Endothelial cell of umbilical vein (primary cell): Measurements from ENCODE around the gene EXT2. TPM values are rescaled to one million over a fixed set of nuclear protein-coding genes. Genes with fewer than 3 reads are reported as not detected.
A peak's percentile ranks its signal among the peaks of the same experiment; 100 is the strongest.

Source experiments
- Bru-seq: library from RNA; stranded (reverse); fragments of 400-500 nt; gene quantifications from one replicate; lab custom pipeline; 2021; lab: Mats Ljungman, UMichigan
- BruChase-seq, 2 experiments: library from RNA; stranded (reverse); fragments of 400-500 nt; gene quantifications; one replicate each; lab custom pipeline; 2021; lab: Mats Ljungman, UMichigan
- BruUV-seq: library from RNA; stranded (reverse); fragments of 400-500 nt; replicated peaks from 2 replicates; lab custom pipeline; 2021; lab: Mats Ljungman, UMichigan
- CTCF ChIA-PET: fragments of 300-600, 350-600 bp; sonication (Branson Sonifier 250); formaldehyde crosslinking; loops from one replicate; lab custom pipeline; 2021; ENCODE audit warnings: antibody characterized with exemption, inconsistent platforms; lab: Charles Lee
- POLR2A ChIA-PET: fragments of 300-600, 350-600 bp; sonication (Branson Sonifier 250); formaldehyde crosslinking; loops from one replicate; lab custom pipeline; 2021; ENCODE audit warnings: antibody characterized with exemption, inconsistent platforms; lab: Charles Lee
- DNase-seq: peaks from one replicate; pipeline ENCODE4 v3.0.0-alpha.2; 2011; ENCODE audit warnings: low read depth, low spot score
- FAIRE-seq: peaks from 2 replicates; lab custom pipeline; 2011; peaks lifted over from hg19 to GRCh38; lab: Jason Lieb, UNC
- H2AFZ ChIP-seq: 2 replicates; pipeline ENCODE4 v1.6.0; 2012; ENCODE audit warnings: low read depth, low read length, control low read depth, inconsistent platforms
- H3K27ac ChIP-seq: 2 replicates; pipeline ENCODE4 v1.5.1; 2011; ENCODE audit warnings: low read depth, mild to moderate bottlenecking, control low read depth, low read length, moderate library complexity; ENCODE audit not compliant: insufficient read depth
- H3K27me3 ChIP-seq, 2 experiments: 2 replicates each; pipeline versions ENCODE4 v1.6.0 to v1.6.1; 2011; ENCODE audit warnings: low read length in 2 of 2, mixed read lengths in 1 of 2; ENCODE audit not compliant: control insufficient read depth in 2 of 2, insufficient read depth in 2 of 2
- H3K36me3 ChIP-seq, 2 experiments: 2 replicates in 1 of 2; 3 replicates in 1 of 2; pipeline ENCODE4 v1.5.1; 2011; ENCODE audit warnings: low read length in 2 of 2, mild to moderate bottlenecking in 1 of 2, moderate library complexity in 1 of 2; ENCODE audit not compliant: control insufficient read depth in 2 of 2, insufficient read depth in 2 of 2; ENCODE audit errors: extremely low read depth in 1 of 2
- H3K4me1 ChIP-seq: 3 replicates; pipeline ENCODE4 v1.5.1; 2011; ENCODE audit warnings: mild to moderate bottlenecking, low read length; ENCODE audit not compliant: control insufficient read depth, insufficient read depth; ENCODE audit errors: extremely low read depth
- H3K4me2 ChIP-seq: 2 replicates; pipeline ENCODE4 v1.6.1; 2011; ENCODE audit warnings: low read length, control low read depth, mixed read lengths; ENCODE audit not compliant: insufficient read depth
- H3K4me3 ChIP-seq, 3 experiments: fragments of 200-600 bp in 1 of 3; sonication (generic), shearing (Covaris generic) in 1 of 3; replicated peaks in 1 of 3; 2 replicates each; pipeline ENCODE4 v1.5.1; 2011 to 2016; ENCODE audit warnings: control low read depth in 3 of 3, low read length in 3 of 3, mild to moderate bottlenecking in 2 of 3, inconsistent platforms in 1 of 3, low read depth in 1 of 3, moderate library complexity in 1 of 3; ENCODE audit not compliant: insufficient read depth in 1 of 3
- H3K79me2 ChIP-seq: 2 replicates; pipeline ENCODE4 v1.6.0; 2012; ENCODE audit warnings: low read length, inconsistent platforms; ENCODE audit not compliant: control insufficient read depth, insufficient read depth
- H3K9ac ChIP-seq: replicated peaks from 2 replicates; pipeline ENCODE3; 2011; ENCODE audit warnings: low read length, control low read depth; ENCODE audit not compliant: insufficient read depth; ENCODE audit errors: extremely low read depth
- H3K9me1 ChIP-seq: replicated peaks from 3 replicates; pipeline ENCODE4 v1.6.0; 2011; ENCODE audit warnings: mild to moderate bottlenecking, low read length; ENCODE audit not compliant: control insufficient read depth, insufficient read depth; ENCODE audit errors: extremely low read depth
- H3K9me3 ChIP-seq: replicated peaks from 2 replicates; pipeline ENCODE4 v1.5.1; 2012; ENCODE audit warnings: low read length, inconsistent platforms; ENCODE audit not compliant: control insufficient read depth, insufficient read depth
- H4K20me1 ChIP-seq: replicated peaks from 2 replicates; pipeline ENCODE3; 2011; ENCODE audit warnings: mild to moderate bottlenecking, low read length; ENCODE audit not compliant: control insufficient read depth, insufficient read depth; ENCODE audit errors: extremely low read depth
- CTCF ChIP-seq, 2 donors: IDR thresholded peaks; 1 replicate in 1 of 2; 2 replicates in 1 of 2; pipeline ENCODE4 v1.5.1; 2011; ENCODE audit warnings: low read length in 2 of 2, mild to moderate bottlenecking in 2 of 2, moderate library complexity in 2 of 2, control low read depth in 1 of 2, inconsistent platforms in 1 of 2, low read depth in 1 of 2; ENCODE audit not compliant: insufficient read depth in 1 of 2; ENCODE audit errors: extremely low read depth in 1 of 2
- EZH2 ChIP-seq: IDR thresholded peaks from 2 replicates; pipeline ENCODE4 v1.6.1; 2012; ENCODE audit warnings: borderline replicate concordance, low read depth, mild to moderate bottlenecking, moderate library complexity, low read length, inconsistent platforms; ENCODE audit not compliant: severe bottlenecking
- FOS ChIP-seq: IDR thresholded peaks from 2 replicates; pipeline ENCODE4 v1.6.1; 2011; ENCODE audit warnings: mild to moderate bottlenecking, low read length, moderate library complexity, borderline replicate concordance; ENCODE audit not compliant: insufficient read depth
- POLR2A ChIP-seq: IDR thresholded peaks from 2 replicates; pipeline ENCODE4 v1.6.1; 2012; ENCODE audit warnings: low read depth, mild to moderate bottlenecking, control low read depth, low read length
- dilution Hi-C: fragments of 300-500 bp; cut with MboI; formaldehyde crosslinking; loops from one replicate; pipeline ENCODE4 v1.15.0; 2019; ENCODE audit warnings: low sequenced_read_pairs; ENCODE audit not compliant: extremely low pct_ligation_motif_present
- intact Hi-C: fragments of 100-400 bp; cut with micrococcal nuclease; formaldehyde crosslinking; loops from one replicate; pipeline ENCODE4 v1.10.0; 2022
- long read RNA-seq: library from polyadenylated mRNA; stranded (forward); transcript quantifications from one replicate; pipeline ENCODE4 v2.0.0, GENCODE V29; 2021
- polyA minus RNA-seq, 3 experiments: library from RNA; depleted of rRNA, polyadenylated mRNA; stranded (reverse); fragments of >200 nt; gene quantifications; 1 replicate in 1 of 3; 2 replicates in 2 of 3; pipeline ENCODE4 v1.2.3, GENCODE V29; 2011
- polyA plus RNA-seq, 4 experiments: library from polyadenylated mRNA; depleted of rRNA in 3 of 4; stranded (reverse) in 3 of 4; unstranded in 1 of 4; fragments of >200 nt; gene quantifications; 2 replicates each; pipeline versions ENCODE4 v1.2.1 to v1.2.3, GENCODE V29; 2011 to 2012; ENCODE audit warnings: missing spikeins in 1 of 4
- total RNA-seq: library from RNA; stranded (reverse); gene quantifications from 2 replicates; pipeline ENCODE4 v1.2.3, GENCODE V29; 2021

Gene EXT2
- 50.9 and 65.1 TPM in 2 replicates for total RNA-seq
- 54.9 and 60.3 TPM in 2 replicates for polyA plus RNA-seq
- polyA plus RNA-seq (2011; cell fraction: cytosol; rRNA removed), result 56.0 and 59.0 TPM in 2 replicates
- polyA plus RNA-seq (2011; cell fraction: nucleus; rRNA removed), result 48.7 and 51.7 TPM in 2 replicates
- 92.1 and 98.7 TPM in 2 replicates for polyA plus RNA-seq (2012)
- polyA minus RNA-seq, result 104 and 110 TPM in 2 replicates
- 31.7 TPM for polyA minus RNA-seq (2011; cell fraction: cytosol; rRNA and poly(A)+ RNA removed)
- 57.8 and 61.4 TPM in 2 replicates for polyA minus RNA-seq (2011; cell fraction: nucleus; rRNA and poly(A)+ RNA removed)
- Bru-seq, nascent RNA, result percentile 61 among the genes with signal in this experiment
- BruChase-seq, experiment 1, labeled RNA remaining after a 6-hour chase, result percentile 60 among the genes with signal in this experiment
- percentile 53 among the genes with signal in this experiment for BruChase-seq, experiment 2, labeled RNA remaining after a 2-hour chase
- long read RNA-seq, transcript EXT2-210 (14 exons, 3,136 nt), result major isoform, 110 of 148 reads
- long read RNA-seq, partial matches to known transcripts, result 15 of 148 reads
- long read RNA-seq, other reads (novel, unspliced or antisense), result 21 of 148 reads

GRCh38 chr11:44095506-44096359 lies at the start of gene EXT2:
EXT2 (plus strand) TSS chr11:44095678; CDS start chr11:44107713, 12,035 bp downstream.
- peak; percentile 48 for FAIRE-seq
- no peak for TF ChIP-seq FOS
- peak; percentile 50 for TF ChIP-seq POLR2A
- TF ChIP-seq EZH2, result no peak
- TF ChIP-seq CTCF (IDR thresholded peaks at IDR 0.05; ENCODE audit: extremely low read depth in 1 of 2, insufficient read depth in 1 of 2, low read depth in 1 of 2, low read length in 2 of 2), result peak; percentile 89 to 94
- peak; percentile 84 for DNase-seq
- no peaks in the 10 kb centered on the region for H3K9me3 ChIP-seq
- no peaks in the 10 kb centered on the region for H3K9me1 ChIP-seq
- H3K27me3 ChIP-seq, result peaks cover 21 to 27% of the 10 kb centered on the region in 2 experiments
- H3K79me2 ChIP-seq, result no peaks in the 10 kb centered on the region
- ChIA-PET POLR2A (interaction anchor here (0.5 to 1.1 kb wide), 2 partner anchors 63 to 154 kb away, joined by 3 read pairs; no protein-coding TSS in a partner anchor), CTCF (interaction anchor here (0.5 to 5.4 kb wide), 25 partner anchors 8 to 526 kb away, joined by 3 to 112 read pairs (median 9); partner anchors contain the start of genes C11orf96 and CD82)
- H3K4me2 ChIP-seq, result peak within 1 kb of the TSS; percentile 67
- dilution Hi-C loops (no loop called here), intact Hi-C loops (loop anchor here (1.0 to 2.0 kb wide), 3 partner anchors 29 to 443 kb away; partner anchors contain the start of gene ACCS)
- H4K20me1 ChIP-seq, result no peaks in the 10 kb centered on the region
- no peak within 1 kb of the TSS for H3K27ac ChIP-seq
- no peaks in the 10 kb centered on the region for H3K36me3 ChIP-seq
- peak within 1 kb of the TSS; percentile 70 for H3K9ac ChIP-seq
- H3K4me1 ChIP-seq, result peaks cover 13% of the 10 kb centered on the region
- peak within 1 kb of the TSS; percentile 83 for H2AFZ ChIP-seq
- BruUV-seq, result no TSS peak
- H3K4me3 ChIP-seq, result peak within 1 kb of the TSS; percentile 49 to 75 (median 62)
